HEK293 (cell line): Measurements from ENCODE around the gene SNAI1.

Source experiments
- CTCF ChIA-PET: fragments of 350-600 bp; formaldehyde crosslinking; extraction: SDS; loops from one replicate; lab custom pipeline; 2021; ENCODE audit warnings: antibody characterized with exemption; lab: Yijun Ruan, JAX
- POLR2A ChIA-PET: fragments of 300-600 bp; formaldehyde crosslinking; extraction: SDS; loops from one replicate; lab custom pipeline; 2020; ENCODE audit warnings: antibody characterized with exemption, inconsistent platforms; lab: Yijun Ruan, JAX
- H3K27ac ChIP-seq: fragments of 200-500 bp; sonication (Bioruptor generic); 2 replicates; pipeline ENCODE4 v1.5.1; 2014; ENCODE audit warnings: low read depth, low read length, control low read depth, inconsistent platforms; ENCODE audit errors: extremely low read depth
- H3K36me3 ChIP-seq, 2 experiments: fragments of 200-500 bp in 1 of 2; sonication (Bioruptor generic) in 1 of 2; 1 replicate in 1 of 2; 2 replicates in 1 of 2; pipeline ENCODE4 v1.5.1; 2014 to 2017; ENCODE audit warnings: inconsistent platforms in 2 of 2, low read length in 2 of 2; ENCODE audit not compliant: control insufficient read depth in 2 of 2, insufficient read depth in 1 of 2
- H3K4me1 ChIP-seq: fragments of 200-500 bp; sonication (Bioruptor generic); 2 replicates; pipeline ENCODE4 v1.5.1; 2014; ENCODE audit warnings: mild to moderate bottlenecking, low read length, inconsistent platforms; ENCODE audit not compliant: control insufficient read depth, insufficient read depth
- H3K4me3 ChIP-seq: 2 replicates; pipeline ENCODE4 v1.5.1; 2011; ENCODE audit warnings: low read depth, mild to moderate bottlenecking, control low read depth, low read length, moderate library complexity
- H3K9me3 ChIP-seq: fragments of 200-500 bp; sonication (Bioruptor generic); 2 replicates; pipeline ENCODE4 v1.5.1; 2014; ENCODE audit warnings: low read depth, low read length, inconsistent platforms; ENCODE audit not compliant: control insufficient read depth, insufficient read depth
- GFI1B ChIP-seq: fragments of 450-650 bp; formaldehyde crosslinking; IDR thresholded peaks from 2 replicates; pipeline ENCODE4 v1.5.1; 2016; ENCODE audit warnings: missing biosample characterization, missing genetic modification characterization
- ZBTB1 ChIP-seq: fragments of 450-650 bp; formaldehyde crosslinking; IDR thresholded peaks from 2 replicates; pipeline ENCODE4 v1.5.1; 2016; ENCODE audit warnings: missing biosample characterization, missing genetic modification characterization
- ZBTB48 ChIP-seq: fragments of 450-650 bp; formaldehyde crosslinking; IDR thresholded peaks from 2 replicates; pipeline ENCODE4 v1.5.1; 2016; ENCODE audit warnings: missing biosample characterization, missing genetic modification characterization
- ZBTB7A ChIP-seq: fragments of 450-650 bp; formaldehyde crosslinking; IDR thresholded peaks from 2 replicates; pipeline ENCODE4 v1.5.1; 2016; ENCODE audit warnings: low read depth, missing biosample characterization, missing genetic modification characterization
- ZIC2 ChIP-seq: fragments of 450-650 bp; formaldehyde crosslinking; IDR thresholded peaks from 2 replicates; pipeline ENCODE4 v1.5.1; 2016; ENCODE audit warnings: missing biosample characterization, missing genetic modification characterization
- ZNF112 ChIP-seq: fragments of 450-650 bp; formaldehyde crosslinking; IDR thresholded peaks from 2 replicates; pipeline ENCODE4 v1.5.0; 2017; ENCODE audit warnings: missing biosample characterization, missing genetic modification characterization
- ZNF2 ChIP-seq: fragments of 450-650 bp; formaldehyde crosslinking; IDR thresholded peaks from 2 replicates; pipeline ENCODE4 v1.5.1; 2016; ENCODE audit warnings: missing biosample characterization, missing genetic modification characterization
- ZNF223 ChIP-seq: fragments of 450-650 bp; formaldehyde crosslinking; IDR thresholded peaks from 2 replicates; pipeline ENCODE4 v1.5.1; 2016; ENCODE audit warnings: missing biosample characterization, missing genetic modification characterization
- ZNF239 ChIP-seq: fragments of 450-650 bp; formaldehyde crosslinking; IDR thresholded peaks from 2 replicates; pipeline ENCODE4 v1.5.1; 2016; ENCODE audit warnings: missing biosample characterization, missing genetic modification characterization
- ZNF391 ChIP-seq: fragments of 450-650 bp; formaldehyde crosslinking; IDR thresholded peaks from 2 replicates; pipeline ENCODE4 v1.5.1; 2016; ENCODE audit warnings: low read depth, missing biosample characterization, missing genetic modification characterization, borderline replicate concordance
- ZNF514 ChIP-seq: fragments of 450-650 bp; formaldehyde crosslinking; IDR thresholded peaks from 2 replicates; pipeline ENCODE4 v1.5.1; 2016; ENCODE audit warnings: missing biosample characterization, missing genetic modification characterization
- ZNF558 ChIP-seq: fragments of 450-650 bp; formaldehyde crosslinking; IDR thresholded peaks from 2 replicates; pipeline ENCODE4 v1.5.1; 2016; ENCODE audit warnings: missing biosample characterization, missing genetic modification characterization
- ZNF626 ChIP-seq: fragments of 450-650 bp; sonication (Bioruptor Pico); formaldehyde crosslinking; IDR thresholded peaks from 2 replicates; pipeline ENCODE4 v1.5.1; 2018; ENCODE audit warnings: missing biosample characterization, missing genetic modification characterization, inconsistent platforms
- ZNF670 ChIP-seq: fragments of 450-650 bp; formaldehyde crosslinking; IDR thresholded peaks from 2 replicates; pipeline ENCODE4 v1.5.1; 2016; ENCODE audit warnings: missing biosample characterization, missing genetic modification characterization, low read depth
- ZNF76 ChIP-seq: fragments of 450-650 bp; formaldehyde crosslinking; IDR thresholded peaks from 2 replicates; pipeline ENCODE4; 2016; ENCODE audit warnings: low read depth, missing biosample characterization, missing genetic modification characterization, borderline replicate concordance
- TF ChIP-seq, protein P1 (sequence below): fragments of 450-650 bp; formaldehyde crosslinking; IDR thresholded peaks from 2 replicates; pipeline ENCODE4 v1.5.1; 2016; ENCODE audit warnings: missing biosample characterization, missing genetic modification characterization
- TF ChIP-seq, protein P2 (sequence below): fragments of 450-650 bp; formaldehyde crosslinking; IDR thresholded peaks from 2 replicates; pipeline ENCODE4 v1.5.1; 2016; ENCODE audit warnings: missing biosample characterization, missing genetic modification characterization, borderline replicate concordance
- TF ChIP-seq, protein P3 (sequence below): fragments of 450-650 bp; formaldehyde crosslinking; IDR thresholded peaks from 2 replicates; pipeline ENCODE4 v1.5.1; 2016; ENCODE audit warnings: missing biosample characterization, missing genetic modification characterization
- TF ChIP-seq, protein P4 (sequence below): fragments of 450-650 bp; formaldehyde crosslinking; IDR thresholded peaks from 2 replicates; pipeline ENCODE4 v1.5.1; 2017; ENCODE audit warnings: missing biosample characterization, missing genetic modification characterization
- TF ChIP-seq, protein P5 (sequence below): fragments of 450-650 bp; formaldehyde crosslinking; IDR thresholded peaks from 2 replicates; pipeline ENCODE4 v1.5.1; 2017; ENCODE audit warnings: missing biosample characterization, missing genetic modification characterization

Gene SNAI1

DNA sequence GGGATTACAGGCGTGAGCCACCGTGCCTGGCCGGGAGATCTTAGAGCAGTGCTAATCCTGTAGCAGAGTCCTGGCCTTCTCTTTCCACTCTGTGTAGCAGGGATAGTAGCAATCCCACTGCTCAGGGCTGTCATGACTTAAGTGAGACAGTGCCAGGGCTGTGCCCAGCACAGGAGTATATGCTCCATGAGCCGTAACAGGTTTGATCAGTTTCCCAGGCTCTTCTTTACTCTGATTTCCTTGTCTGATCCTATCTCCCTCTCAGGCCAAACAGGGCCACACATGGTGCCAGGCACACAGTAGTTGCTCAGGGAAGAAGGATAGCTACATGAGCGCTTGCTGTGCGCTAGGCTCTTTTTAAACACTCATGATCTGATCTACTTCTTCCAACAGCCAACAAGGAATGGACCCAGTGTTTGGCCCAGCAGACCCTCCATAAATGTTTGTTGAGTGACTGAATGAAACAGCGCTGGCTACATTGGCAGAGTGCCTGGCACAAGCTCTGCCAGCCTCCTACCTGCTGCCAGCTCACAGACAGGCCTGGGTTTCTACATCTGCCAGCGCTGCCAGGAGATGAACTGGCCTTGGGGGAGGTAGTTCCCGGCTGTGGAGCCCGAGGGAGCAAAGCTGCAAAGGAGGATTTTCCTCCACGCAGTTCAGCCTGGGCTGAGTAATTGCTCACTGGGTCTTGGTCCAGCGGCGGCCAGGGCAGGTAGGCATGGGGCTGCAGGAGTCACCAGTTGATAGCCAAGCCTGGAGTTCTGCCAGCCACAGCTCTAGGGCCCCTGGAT, 36.9 kb downstream of the SNAI1 start (continued):
- TF ChIP-seq, protein P1, sequence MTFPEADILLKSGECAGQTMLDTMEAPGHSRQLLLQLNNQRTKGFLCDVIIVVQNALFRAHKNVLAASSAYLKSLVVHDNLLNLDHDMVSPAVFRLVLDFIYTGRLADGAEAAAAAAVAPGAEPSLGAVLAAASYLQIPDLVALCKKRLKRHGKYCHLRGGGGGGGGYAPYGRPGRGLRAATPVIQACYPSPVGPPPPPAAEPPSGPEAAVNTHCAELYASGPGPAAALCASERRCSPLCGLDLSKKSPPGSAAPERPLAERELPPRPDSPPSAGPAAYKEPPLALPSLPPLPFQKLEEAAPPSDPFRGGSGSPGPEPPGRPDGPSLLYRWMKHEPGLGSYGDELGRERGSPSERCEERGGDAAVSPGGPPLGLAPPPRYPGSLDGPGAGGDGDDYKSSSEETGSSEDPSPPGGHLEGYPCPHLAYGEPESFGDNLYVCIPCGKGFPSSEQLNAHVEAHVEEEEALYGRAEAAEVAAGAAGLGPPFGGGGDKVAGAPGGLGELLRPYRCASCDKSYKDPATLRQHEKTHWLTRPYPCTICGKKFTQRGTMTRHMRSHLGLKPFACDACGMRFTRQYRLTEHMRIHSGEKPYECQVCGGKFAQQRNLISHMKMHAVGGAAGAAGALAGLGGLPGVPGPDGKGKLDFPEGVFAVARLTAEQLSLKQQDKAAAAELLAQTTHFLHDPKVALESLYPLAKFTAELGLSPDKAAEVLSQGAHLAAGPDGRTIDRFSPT (tag by site-specific recombination) = no peak
- no peak for TF ChIP-seq ZNF558

DNA sequence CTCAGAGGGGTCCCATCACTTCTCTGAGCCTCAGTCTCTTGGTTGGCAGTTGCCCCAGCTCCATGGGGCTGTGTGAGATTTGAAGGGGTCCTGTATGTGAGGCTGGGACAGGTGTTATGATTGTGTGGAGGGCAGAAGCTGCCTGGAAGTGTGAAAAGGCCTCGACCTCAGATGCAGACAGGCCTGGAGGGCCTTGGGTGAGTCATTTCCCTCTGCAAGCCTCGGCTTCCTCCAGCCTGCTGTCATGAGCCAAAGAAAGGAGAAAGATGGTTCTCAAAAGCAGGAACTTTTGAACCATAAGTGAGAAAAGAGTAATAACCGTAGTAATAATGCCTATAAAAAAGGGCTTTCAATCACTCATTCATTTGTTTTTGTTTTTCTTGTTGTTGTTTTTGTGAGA, 37.5 kb downstream of the SNAI1 start:
- Histone ChIP-seq H3K4me3 (no peak overlapping the region), H3K36me3 (no peaks in the 10 kb centered on the region), H3K4me1 (no peaks in the 10 kb centered on the region), H3K27ac (no peak overlapping the region), H3K9me3 (no peaks in the 10 kb centered on the region)
- TF ChIP-seq ZNF76 (tag by site-specific recombination) (no peak), ZNF112 (tag by site-specific recombination) (no peak), ZNF391 (tag by site-specific recombination) (no peak), ZNF239 (tag by site-specific recombination) (no peak), ZNF626 (tag by site-specific recombination) (no peak), ZNF670 (tag by site-specific recombination) (no peak), ZNF2 (tag by site-specific recombination) (no peak), ZIC2 (tag by site-specific recombination) (no peak), ZBTB1 (tag by site-specific recombination) (no peak), ZNF223 (tag by site-specific recombination) (no peak), ZBTB48 (no peak), ZBTB7A (no peak), GFI1B (tag by site-specific recombination) (no peak), ZNF514 (no peak)
- TF ChIP-seq, protein P2, sequence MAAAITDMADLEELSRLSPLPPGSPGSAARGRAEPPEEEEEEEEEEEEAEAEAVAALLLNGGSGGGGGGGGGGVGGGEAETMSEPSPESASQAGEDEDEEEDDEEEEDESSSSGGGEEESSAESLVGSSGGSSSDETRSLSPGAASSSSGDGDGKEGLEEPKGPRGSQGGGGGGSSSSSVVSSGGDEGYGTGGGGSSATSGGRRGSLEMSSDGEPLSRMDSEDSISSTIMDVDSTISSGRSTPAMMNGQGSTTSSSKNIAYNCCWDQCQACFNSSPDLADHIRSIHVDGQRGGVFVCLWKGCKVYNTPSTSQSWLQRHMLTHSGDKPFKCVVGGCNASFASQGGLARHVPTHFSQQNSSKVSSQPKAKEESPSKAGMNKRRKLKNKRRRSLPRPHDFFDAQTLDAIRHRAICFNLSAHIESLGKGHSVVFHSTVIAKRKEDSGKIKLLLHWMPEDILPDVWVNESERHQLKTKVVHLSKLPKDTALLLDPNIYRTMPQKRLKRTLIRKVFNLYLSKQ (tag by site-specific recombination) = no peak
- TF ChIP-seq, protein P3, sequence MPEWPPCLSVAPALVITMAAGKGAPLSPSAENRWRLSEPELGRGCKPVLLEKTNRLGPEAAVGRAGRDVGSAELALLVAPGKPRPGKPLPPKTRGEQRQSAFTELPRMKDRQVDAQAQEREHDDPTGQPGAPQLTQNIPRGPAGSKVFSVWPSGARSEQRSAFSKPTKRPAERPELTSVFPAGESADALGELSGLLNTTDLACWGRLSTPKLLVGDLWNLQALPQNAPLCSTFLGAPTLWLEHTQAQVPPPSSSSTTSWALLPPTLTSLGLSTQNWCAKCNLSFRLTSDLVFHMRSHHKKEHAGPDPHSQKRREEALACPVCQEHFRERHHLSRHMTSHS = no peak
- TF ChIP-seq, protein P4, sequence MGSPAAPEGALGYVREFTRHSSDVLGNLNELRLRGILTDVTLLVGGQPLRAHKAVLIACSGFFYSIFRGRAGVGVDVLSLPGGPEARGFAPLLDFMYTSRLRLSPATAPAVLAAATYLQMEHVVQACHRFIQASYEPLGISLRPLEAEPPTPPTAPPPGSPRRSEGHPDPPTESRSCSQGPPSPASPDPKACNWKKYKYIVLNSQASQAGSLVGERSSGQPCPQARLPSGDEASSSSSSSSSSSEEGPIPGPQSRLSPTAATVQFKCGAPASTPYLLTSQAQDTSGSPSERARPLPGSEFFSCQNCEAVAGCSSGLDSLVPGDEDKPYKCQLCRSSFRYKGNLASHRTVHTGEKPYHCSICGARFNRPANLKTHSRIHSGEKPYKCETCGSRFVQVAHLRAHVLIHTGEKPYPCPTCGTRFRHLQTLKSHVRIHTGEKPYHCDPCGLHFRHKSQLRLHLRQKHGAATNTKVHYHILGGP (tag by site-specific recombination) = no peak
- TF ChIP-seq, protein P5, sequence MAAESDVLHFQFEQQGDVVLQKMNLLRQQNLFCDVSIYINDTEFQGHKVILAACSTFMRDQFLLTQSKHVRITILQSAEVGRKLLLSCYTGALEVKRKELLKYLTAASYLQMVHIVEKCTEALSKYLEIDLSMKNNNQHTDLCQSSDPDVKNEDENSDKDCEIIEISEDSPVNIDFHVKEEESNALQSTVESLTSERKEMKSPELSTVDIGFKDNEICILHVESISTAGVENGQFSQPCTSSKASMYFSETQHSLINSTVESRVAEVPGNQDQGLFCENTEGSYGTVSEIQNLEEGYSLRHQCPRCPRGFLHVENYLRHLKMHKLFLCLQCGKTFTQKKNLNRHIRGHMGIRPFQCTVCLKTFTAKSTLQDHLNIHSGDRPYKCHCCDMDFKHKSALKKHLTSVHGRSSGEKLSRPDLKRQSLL = no peak
- ChIA-PET CTCF (no interaction called here), POLR2A (no interaction called here)
